Ascending aorta (tissue), 2 donors: ENCODE measurements around the gene IRAK2. TPM values are rescaled to one million over a fixed set of nuclear protein-coding genes. Genes with fewer than 3 reads are reported as not detected.
"Not testable (repeated sequence)": the region's sequence is repeated elsewhere in the genome, so short reads cannot be mapped to it uniquely, and the experiment has no call there.

Experiments used
- DNase-seq, 2 donors: peaks; one replicate each; pipeline ENCODE4 v3.0.0-alpha.2; 2019; ENCODE audit warnings: low spot score in 2 of 2
- H3K27ac ChIP-seq, 2 donors: fragments of 200-600 bp; sonication (generic); one replicate each; pipeline ENCODE4 v1.5.1; 2016 to 2017; ENCODE audit warnings: mild to moderate bottlenecking in 1 of 2
- H3K27me3 ChIP-seq: fragments of 200-600 bp; sonication (generic); one replicate; pipeline ENCODE4 v1.5.1; 2017
- H3K36me3 ChIP-seq, 2 donors: fragments of 200-600 bp; sonication (generic); one replicate each; pipeline ENCODE4 v1.5.1; 2016
- H3K4me1 ChIP-seq, 2 donors: fragments of 200-600 bp; sonication (generic); one replicate each; pipeline ENCODE4 v1.5.1; 2016 to 2017; ENCODE audit warnings: mild to moderate bottlenecking in 1 of 2
- H3K4me3 ChIP-seq, 2 donors: fragments of 200-600 bp; sonication (generic); one replicate each; pipeline ENCODE4 v1.5.1; 2016 to 2017; ENCODE audit warnings: mild to moderate bottlenecking in 1 of 2
- H3K9me3 ChIP-seq, 2 donors: fragments of 200-600 bp; sonication (generic); one replicate each; pipeline ENCODE4 v1.5.1; 2016
- CTCF ChIP-seq, 3 experiments: fragments of 200-600 bp in 2 of 3; fragments of 450-650 bp in 1 of 3; sonication (generic) in 2 of 3; IDR thresholded peaks; one replicate each; pipeline ENCODE4 v1.5.1; 2016 to 2019; ENCODE audit warnings: antibody characterized with exemption in 3 of 3, mild to moderate bottlenecking in 1 of 3, moderate library complexity in 1 of 3
- intact Hi-C: fragments of 100-400 bp; cut with DNase I; formaldehyde crosslinking; loops from one replicate; pipeline ENCODE4 v1.15.1; 2023
- total RNA-seq: library from RNA; depleted of rRNA; stranded (reverse); fragments of >200 nt; gene quantifications from one replicate; pipeline ENCODE4 v1.1.0, GENCODE V29; 2016

The IRAK2 gene
- total RNA-seq, 1 donor from 2014 or later, result 1.3 TPM

- peaks cover 30 to 34% of the 10 kb centered on the region in 2 donors for H3K36me3 ChIP-seq
- no peak for TF ChIP-seq CTCF (IDR thresholded peaks at IDR 0.05)
- no peaks in the 10 kb centered on the region for H3K4me1 ChIP-seq
- no peak for DNase-seq
- H3K9me3 ChIP-seq, result no peaks in the 10 kb centered on the region
- no peaks in the 10 kb centered on the region for H3K27me3 ChIP-seq
- no peak overlapping the region for H3K27ac ChIP-seq
- no peak overlapping the region for H3K4me3 ChIP-seq
- intact Hi-C loops, result no loop called here
These were observed 10.2 kb upstream of the IRAK2 start for GRCh38 chr3:10154335-10155122.

GRCh38 chr3:10155123-10155472 is 9.6 kb upstream of the IRAK2 start:
- Histone ChIP-seq H3K27ac (no peak overlapping the region), H3K36me3 (peaks cover 24 to 28% of the 10 kb centered on the region in 2 donors), H3K4me1 (no peaks in the 10 kb centered on the region), H3K4me3 (no peak overlapping the region), H3K27me3 (no peaks in the 10 kb centered on the region), H3K9me3 (no peaks in the 10 kb centered on the region)
- intact Hi-C loops, result no loop called here
- no peak for TF ChIP-seq CTCF (IDR thresholded peaks at IDR 0.05)
- DNase-seq, result no peak

- peaks cover 20 to 23% of the 10 kb centered on the region in 2 donors for H3K36me3 ChIP-seq
- no peaks in the 10 kb centered on the region for H3K27me3 ChIP-seq
- intact Hi-C loops, result no loop called here
- H3K4me1 ChIP-seq, result no peaks in the 10 kb centered on the region
- no peak overlapping the region for H3K27ac ChIP-seq
- no peaks in the 10 kb centered on the region for H3K9me3 ChIP-seq
- H3K4me3 ChIP-seq, result no peak overlapping the region
- no peak for DNase-seq
- TF ChIP-seq CTCF (IDR thresholded peaks at IDR 0.05), result no peak
These were observed 9.1 kb upstream of the IRAK2 start for GRCh38 chr3:10155658-10156057.

- Histone ChIP-seq H3K27ac (no peak overlapping the region), H3K27me3 (no peaks in the 10 kb centered on the region), H3K4me1 (no peaks in the 10 kb centered on the region), H3K9me3 (no peaks in the 10 kb centered on the region), H3K36me3 (peaks cover 8 to 10% of the 10 kb centered on the region in 2 donors), H3K4me3 (no peak overlapping the region)
- intact Hi-C loops, result no loop called here
- DNase-seq, result no peak
- TF ChIP-seq CTCF (IDR thresholded peaks at IDR 0.05), result no peak
These were observed 7.7 kb upstream of the IRAK2 start for GRCh38 chr3:10157031-10157430.

- DNase-seq, H3K27me3 ChIP-seq, H3K27ac ChIP-seq, H3K4me1 ChIP-seq, H3K9me3 ChIP-seq, intact Hi-C loops, H3K36me3 ChIP-seq, H3K4me3 ChIP-seq: not testable (repeated sequence)
These were observed 6.2 kb upstream of the IRAK2 start for GRCh38 chr3:10158555-10158954.

- Histone ChIP-seq H3K36me3 (no peaks in the 10 kb centered on the region), H3K9me3 (no peaks in the 10 kb centered on the region), H3K27me3 (no peaks in the 10 kb centered on the region), H3K4me1 (peaks cover 0 to 2% of the 10 kb centered on the region in 2 donors), H3K4me3 (no peak overlapping the region), H3K27ac (no peak overlapping the region)
- TF ChIP-seq CTCF (IDR thresholded peaks at IDR 0.05), result no peak
- no peak for DNase-seq
- intact Hi-C loops, result no loop called here
These were observed 4.4 kb upstream of the IRAK2 start for GRCh38 chr3:10160346-10160745.
